HepG2 (cell line): ENCODE measurements around the gene BRSK2. TPM values are rescaled to one million over a fixed set of nuclear protein-coding genes. Genes with fewer than 3 reads are reported as not detected.

Experiments
- ATAC-seq: fragments of 200-7000 bp; cut with Tn5 transposase; 3 replicates; pipeline ENCODE4 v1.9.1; 2020; ENCODE audit warnings: mild to moderate bottlenecking, moderate library complexity
- BruUV-seq: library from RNA; stranded (reverse); fragments of 400-500 nt; replicated peaks from 2 replicates; lab custom pipeline; 2021; lab: Mats Ljungman, UMichigan
- CTCF ChIA-PET: fragments of 300-600 bp; formaldehyde crosslinking; extraction: SDS; loops from one replicate; lab custom pipeline; 2021; ENCODE audit warnings: low total read pairs, inconsistent platforms, low intra/inter-chr PET ratio; lab: Yijun Ruan, JAX
- POLR2A ChIA-PET: fragments of 350-600 bp; sonication (Branson Sonifier 250); formaldehyde crosslinking; loops from one replicate; lab custom pipeline; 2020; ENCODE audit warnings: antibody characterized with exemption, inconsistent platforms; lab: Yijun Ruan, JAX
- DNase-seq: peaks from one replicate; pipeline ENCODE4 v3.0.0-alpha.2; 2015; ENCODE audit warnings: low spot score
- FAIRE-seq: peaks from 3 replicates; lab custom pipeline; 2011; peaks lifted over from hg19 to GRCh38; lab: Jason Lieb, UNC
- H2AFZ ChIP-seq: one replicate; pipeline ENCODE4 v1.6.1; 2011; ENCODE audit warnings: low read length, inconsistent platforms
- H3K27ac ChIP-seq: fragments of 300-600 bp; 3 replicates; pipeline ENCODE4 v1.8.0; 2011; ENCODE audit warnings: mixed run types, mild to moderate bottlenecking, mixed read lengths, low read length, inconsistent platforms; ENCODE audit not compliant: insufficient read depth; ENCODE audit errors: extremely low read length
- H3K27me3 ChIP-seq, 2 experiments: fragments of 200-600 bp in 1 of 2; 2 replicates in 1 of 2; 3 replicates in 1 of 2; pipeline versions ENCODE4 v1.6.0 to v1.8.0; 2011; ENCODE audit warnings: low read length in 2 of 2, mild to moderate bottlenecking in 2 of 2, moderate library complexity in 2 of 2, inconsistent platforms in 1 of 2; ENCODE audit not compliant: insufficient read depth in 2 of 2, control insufficient read depth in 1 of 2
- H3K36me3 ChIP-seq, 2 experiments: fragments of 200-600 bp in 1 of 2; replicated peaks in 1 of 2; 2 replicates in 1 of 2; 3 replicates in 1 of 2; pipeline versions ENCODE4 v1.5.1 to v1.8.0; 2011; ENCODE audit warnings: low read length in 2 of 2, inconsistent platforms in 1 of 2; ENCODE audit not compliant: insufficient read depth in 2 of 2, control insufficient read depth in 1 of 2
- H3K4me1 ChIP-seq: 2 replicates; pipeline ENCODE4 v1.5.1; 2012; ENCODE audit warnings: low read length, inconsistent platforms; ENCODE audit not compliant: insufficient read depth
- H3K4me2 ChIP-seq: 2 replicates; pipeline ENCODE4 v1.6.0; 2011; ENCODE audit warnings: low read depth, low read length, inconsistent platforms
- H3K4me3 ChIP-seq, 3 experiments: fragments of 200-600 bp in 1 of 3; sonication (generic), shearing (Covaris generic) in 1 of 3; replicated peaks in 1 of 3; 2 replicates each; pipeline ENCODE4 v1.5.1; 2011 to 2016; ENCODE audit warnings: low read length in 3 of 3, inconsistent platforms in 2 of 3, low read depth in 2 of 3, mild to moderate bottlenecking in 2 of 3, control low read depth in 1 of 3, mixed read lengths in 1 of 3; ENCODE audit not compliant: insufficient read depth in 1 of 3
- H3K79me2 ChIP-seq: one replicate; pipeline ENCODE4 v1.6.1; 2011; ENCODE audit warnings: low read length, inconsistent platforms; ENCODE audit not compliant: insufficient read depth
- H3K9ac ChIP-seq: 2 replicates; pipeline ENCODE4 v1.6.0; 2011; ENCODE audit warnings: mild to moderate bottlenecking, low read depth, low read length, inconsistent platforms; ENCODE audit not compliant: insufficient read depth
- H3K9me3 ChIP-seq: 2 replicates; pipeline ENCODE4 v1.5.1; 2012; ENCODE audit warnings: mild to moderate bottlenecking, low read length
- H4K20me1 ChIP-seq: 2 replicates; pipeline ENCODE4 v1.6.0; 2011; ENCODE audit warnings: inconsistent platforms, mild to moderate bottlenecking, low read length, moderate library complexity; ENCODE audit not compliant: insufficient read depth
- ARID2 ChIP-seq: sonication (generic); formaldehyde crosslinking; IDR thresholded peaks from 2 replicates; pipeline ENCODE4 v1.8.1; 2022; ENCODE audit warnings: mild to moderate bottlenecking, missing genetic modification reagents, borderline replicate concordance
- NR2C2 ChIP-seq: sonication (generic); formaldehyde crosslinking; IDR thresholded peaks from 2 replicates; pipeline ENCODE4 v1.4.0; 2020; ENCODE audit warnings: missing genetic modification reagents, mild to moderate bottlenecking, moderate library complexity, borderline replicate concordance
- NR2F6 ChIP-seq, 2 experiments: IDR thresholded peaks; 2 replicates each; pipeline ENCODE4 v1.6.1; 2016; ENCODE audit warnings: antibody characterized with exemption in 1 of 2, mild to moderate bottlenecking in 1 of 2
- ZFP36 ChIP-seq: fragments of 150-350 bp; IDR thresholded peaks from 2 replicates; pipeline ENCODE4 v1.6.1; 2018; ENCODE audit warnings: borderline replicate concordance, low read length, low read depth; ENCODE audit not compliant: partially characterized antibody
- ZNF574 ChIP-seq: sonication (generic); formaldehyde crosslinking; IDR thresholded peaks from 2 replicates; pipeline ENCODE4 v1.4.0; 2020; ENCODE audit warnings: missing genetic modification reagents
- WGBS: methylation state at CpG from one replicate; pipeline ENCODE4 v1.1.6; 2017; ENCODE audit warnings: low lambda C conversion rate; 5-methylcytosine and 5-hydroxymethylcytosine counted together
- in situ Hi-C: cut with HindIII; loops from 2 replicates; pipeline ENCODE4 v1.10.0; 2017; ENCODE audit warnings: low pct_unique_long_range_greater_than_20kb; ENCODE audit not compliant: extremely low pct_ligation_motif_present
- intact Hi-C: fragments of 100-400 bp; cut with micrococcal nuclease; formaldehyde crosslinking; loops from one replicate; pipeline ENCODE4 v1.10.0; 2022; ENCODE audit not compliant: unreplicated experiment
- polyA plus RNA-seq, 8 experiments: library from polyadenylated mRNA; depleted of rRNA in 3 of 8; stranded (reverse) in 7 of 8; unstranded in 1 of 8; fragments of >200 nt; fragmentation: Illumina TruSeq in 4 of 8; extraction: Trizol in 4 of 8; gene quantifications; 2 replicates each; pipeline versions ENCODE4 v1.2.1 to v1.2.3, GENCODE V29; 2011 to 2016; ENCODE audit warnings: low read depth in 4 of 8, missing spikeins in 1 of 8, mixed read lengths in 1 of 8; ENCODE audit not compliant: insufficient read depth in 1 of 8
- total RNA-seq, 5 experiments: library from RNA; depleted of rRNA; stranded (reverse); fragments of >200 nt; fragmentation: Illumina TruSeq; extraction: Trizol; gene quantifications; 2 replicates each; pipeline ENCODE4 v1.2.3, GENCODE V29; 2016; ENCODE audit warnings: low read depth in 1 of 5
- TF ChIP-seq, protein P1 (sequence below): sonication (generic); formaldehyde crosslinking; IDR thresholded peaks from 2 replicates; pipeline ENCODE4 v1.8.0; 2022; ENCODE audit warnings: mild to moderate bottlenecking, missing genetic modification reagents, borderline replicate concordance

BRSK2 gene
- total and polyA plus RNA-seq, 2 of the 13 experiments (the other 11 are each of a cell fraction or from before 2014, with no cell fraction given): 0.74 to 1.1 TPM

- TF ChIP-seq, protein P1, sequence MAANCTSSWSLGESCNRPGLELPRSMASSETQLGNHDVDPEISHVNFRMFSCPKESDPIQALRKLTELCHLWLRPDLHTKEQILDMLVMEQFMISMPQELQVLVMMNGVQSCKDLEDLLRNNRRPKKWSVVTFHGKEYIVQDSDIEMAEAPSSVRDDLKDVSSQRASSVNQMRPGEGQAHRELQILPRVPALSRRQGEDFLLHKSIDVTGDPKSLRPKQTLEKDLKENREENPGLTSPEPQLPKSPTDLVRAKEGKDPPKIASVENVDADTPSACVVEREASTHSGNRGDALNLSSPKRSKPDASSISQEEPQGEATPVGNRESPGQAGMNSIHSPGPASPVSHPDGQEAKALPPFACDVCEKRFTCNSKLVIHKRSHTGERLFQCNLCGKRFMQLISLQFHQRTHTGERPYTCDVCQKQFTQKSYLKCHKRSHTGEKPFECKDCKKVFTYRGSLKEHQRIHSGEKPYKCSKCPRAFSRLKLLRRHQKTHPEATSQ: no peak
- TF ChIP-seq ARID2 (CRISPR knock-in tag): no peak
- no peak for TF ChIP-seq ZNF574 (CRISPR knock-in tag)
Measured at GRCh38 chr11:1461826-1462697, 72.3 kb downstream of the BRSK2 start (continued).

- BruUV-seq: no TSS peak
- no peak for ATAC-seq
- ChIA-PET CTCF (no interaction called here), POLR2A (no interaction called here)
- H3K4me3 ChIP-seq: no peak overlapping the region
- no peak overlapping the region for H3K27ac ChIP-seq
- no peaks in the 10 kb centered on the region for H3K36me3 ChIP-seq
- in situ Hi-C loops: no loop called here
- H3K4me1 ChIP-seq: no peaks in the 10 kb centered on the region
- no peaks in the 10 kb centered on the region for H3K79me2 ChIP-seq
- H3K27me3 ChIP-seq: no peaks in the 10 kb centered on the region
- H3K4me2 ChIP-seq: no peak overlapping the region
- DNase-seq: no peak
- no peaks in the 10 kb centered on the region for H4K20me1 ChIP-seq
- H3K9ac ChIP-seq: no peak overlapping the region
- WGBS: no CpG with 5 or more reads among the region's 13 CpGs
- peaks cover 7% of the 10 kb centered on the region; the same call in 1 of the 2 replicates for H3K9me3 ChIP-seq
- H2AFZ ChIP-seq: no peak overlapping the region
- FAIRE-seq: no peak
- intact Hi-C loops: no loop called here
- peak; percentile 27; the same call in 1 of the 2 replicates for TF ChIP-seq NR2F6 (IDR thresholded peaks at IDR 0.05)
- peak; percentile 24; the same call in 1 of the 2 replicates for TF ChIP-seq NR2F6 (CRISPR knock-in tag; IDR thresholded peaks at IDR 0.05)
- TF ChIP-seq ZFP36: no peak
- 0 out of 2 replicates have a peak, but pooled peaks have one; percentile 28 for TF ChIP-seq NR2C2 (CRISPR knock-in tag)
Measured at GRCh38 chr11:1462698-1462975, 72.9 kb downstream of the BRSK2 start.
